ENCODE results near the gene RPL14.

GRCh38 chr3:40452562-40452875, 4.6 kb upstream of the RPL14 start:
- TF ChIP-seq CTCF (IDR thresholded peaks at IDR 0.05; ENCODE audit: low read depth, low read length, poor library complexity, severe bottlenecking) (no peak), EZH2phosphoT487 (IDR thresholded peaks at IDR 0.05; ENCODE audit: borderline replicate concordance, low read length) (no peak)

Data from DOHH2 (cell line).